H1 (cell line): ENCODE measurements around the gene MBP. TPM values are rescaled to one million over a fixed set of nuclear protein-coding genes. Genes with fewer than 3 reads are reported as not detected.

ENCODE experiments used
- CTCF ChIA-PET: fragments of 300-600 bp; sonication (Branson Sonifier 250); formaldehyde crosslinking; loops from one replicate; lab custom pipeline; 2021; ENCODE audit not compliant: partially characterized antibody; lab: Charles Lee
- POLR2A ChIA-PET: fragments of 300-600 bp; sonication (Branson Sonifier 250); formaldehyde crosslinking; loops from one replicate; lab custom pipeline; 2021; ENCODE audit warnings: inconsistent platforms; ENCODE audit not compliant: partially characterized antibody; lab: Charles Lee
- DNase-seq, 2 experiments: peaks; one replicate each; pipeline versions ENCODE4 v3.0.0 to v3.0.0-alpha.2; 2010 to 2022; ENCODE audit warnings: low spot score in 2 of 2, low read depth in 1 of 2, mixed read lengths in 1 of 2
- FAIRE-seq: peaks from 2 replicates; lab custom pipeline; 2011; peaks lifted over from hg19 to GRCh38; lab: Jason Lieb, UNC
- H2AFZ ChIP-seq: 2 replicates; pipeline ENCODE4 v1.8.1; 2012; ENCODE audit warnings: low read length, inconsistent platforms
- H2AK5ac ChIP-seq: 2 replicates; pipeline ENCODE4 v1.6.1; 2013; ENCODE audit warnings: low read depth, low read length
- H2BK120ac ChIP-seq: replicated peaks from 2 replicates; pipeline ENCODE3; 2013; ENCODE audit warnings: low read depth, low read length, inconsistent platforms
- H2BK12ac ChIP-seq: 2 replicates; pipeline ENCODE4 v1.6.1; 2013; ENCODE audit warnings: low read depth, low read length
- H2BK15ac ChIP-seq: 2 replicates; pipeline ENCODE4 v1.6.1; 2013; ENCODE audit warnings: low read length
- H2BK20ac ChIP-seq: 2 replicates; pipeline ENCODE4 v1.6.1; 2013; ENCODE audit warnings: low read length
- H2BK5ac ChIP-seq: 2 replicates; pipeline ENCODE4 v1.6.1; 2013; ENCODE audit warnings: low read depth, low read length
- H3K14ac ChIP-seq: 2 replicates; pipeline ENCODE4 v1.6.1; 2013; ENCODE audit warnings: inconsistent platforms; ENCODE audit not compliant: insufficient read length
- H3K18ac ChIP-seq: 2 replicates; pipeline ENCODE4 v1.6.1; 2013; ENCODE audit warnings: low read length; ENCODE audit errors: extremely low read depth
- H3K23ac ChIP-seq: 2 replicates; pipeline ENCODE4 v1.6.1; 2013; ENCODE audit warnings: inconsistent platforms; ENCODE audit not compliant: insufficient read length
- H3K23me2 ChIP-seq: 2 replicates; pipeline ENCODE4 v1.6.1; 2013; ENCODE audit warnings: low read depth, low read length
- H3K27ac ChIP-seq: 2 replicates; pipeline ENCODE4 v1.6.1; 2011; ENCODE audit warnings: low read depth, low read length, inconsistent platforms
- H3K27me3 ChIP-seq, 4 experiments: replicated peaks in 1 of 4; 1 replicate in 1 of 4; 2 replicates in 3 of 4; pipeline versions ENCODE4 v1.6.1 to v1.8.1; 2011 to 2013; ENCODE audit warnings: low read length in 3 of 4, mild to moderate bottlenecking in 3 of 4, inconsistent platforms in 2 of 4, mixed read lengths in 2 of 4, moderate library complexity in 1 of 4; ENCODE audit not compliant: control insufficient read depth in 3 of 4, insufficient read depth in 3 of 4; ENCODE audit errors: extremely low read depth in 1 of 4
- H3K36me3 ChIP-seq, 4 experiments: 2 replicates each; pipeline versions ENCODE4 v1.6.1 to v1.8.1; 2011 to 2013; ENCODE audit warnings: mild to moderate bottlenecking in 4 of 4, low read length in 3 of 4, moderate library complexity in 2 of 4, control low read depth in 1 of 4, inconsistent platforms in 1 of 4; ENCODE audit not compliant: insufficient read depth in 4 of 4, control insufficient read depth in 2 of 4
- H3K4ac ChIP-seq: replicated peaks from 2 replicates; pipeline ENCODE3; 2013; ENCODE audit warnings: low read length, low read depth, mixed read lengths, inconsistent platforms; ENCODE audit not compliant: insufficient read length
- H3K4me1 ChIP-seq, 4 experiments: replicated peaks in 1 of 4; 1 replicate in 1 of 4; 2 replicates in 3 of 4; pipeline versions ENCODE4 v1.6.1 to v1.8.1; 2011 to 2013; ENCODE audit warnings: low read length in 3 of 4, inconsistent platforms in 2 of 4, mixed read lengths in 1 of 4; ENCODE audit not compliant: insufficient read depth in 4 of 4, control insufficient read depth in 3 of 4
- H3K4me2 ChIP-seq, 2 experiments: 2 replicates each; pipeline versions ENCODE4 v1.6.1 to v1.8.1; 2011 to 2013; ENCODE audit warnings: low read depth in 2 of 2, low read length in 2 of 2, control low read depth in 1 of 2, inconsistent platforms in 1 of 2, mild to moderate bottlenecking in 1 of 2; ENCODE audit not compliant: insufficient read depth in 1 of 2
- H3K4me3 ChIP-seq, 4 experiments: fragments of 200-600, 300-600 bp in 1 of 4; sonication (generic), shearing (Covaris generic), sonication (Bioruptor Twin) in 1 of 4; 2 replicates each; pipeline versions ENCODE4 v1.5.1 to v1.8.1; 2011 to 2016; ENCODE audit warnings: low read length in 4 of 4, low read depth in 3 of 4, control low read depth in 2 of 4, inconsistent platforms in 2 of 4, mild to moderate bottlenecking in 2 of 4, mixed read lengths in 1 of 4, moderate library complexity in 1 of 4; ENCODE audit not compliant: insufficient read depth in 2 of 4; ENCODE audit errors: extremely low read depth in 1 of 4
- H3K56ac ChIP-seq: replicated peaks from 2 replicates; pipeline ENCODE3; 2013; ENCODE audit warnings: low read depth, mild to moderate bottlenecking, mixed read lengths, low read length, inconsistent platforms; ENCODE audit not compliant: insufficient read length
- H3K79me1 ChIP-seq: 2 replicates; pipeline ENCODE4 v1.6.1; 2013; ENCODE audit warnings: low read depth, low read length, control low read depth
- H3K79me2 ChIP-seq, 2 experiments: 2 replicates each; pipeline versions ENCODE4 v1.6.1 to v1.8.1; 2012 to 2013; ENCODE audit warnings: low read length in 2 of 2, mild to moderate bottlenecking in 2 of 2, inconsistent platforms in 1 of 2; ENCODE audit not compliant: insufficient read depth in 2 of 2, control insufficient read depth in 1 of 2
- H3K9ac ChIP-seq, 4 experiments: replicated peaks in 1 of 4; 1 replicate in 1 of 4; 2 replicates in 3 of 4; pipeline versions ENCODE4 v1.6.1 to v1.8.1; 2011 to 2013; ENCODE audit warnings: low read depth in 3 of 4, low read length in 3 of 4, control low read depth in 2 of 4, mild to moderate bottlenecking in 2 of 4, moderate library complexity in 2 of 4, inconsistent platforms in 1 of 4; ENCODE audit errors: extremely low read depth in 1 of 4
- H3K9me3 ChIP-seq, 2 experiments: 2 replicates each; pipeline versions ENCODE4 v1.6.1 to v1.8.1; 2012 to 2013; ENCODE audit warnings: mild to moderate bottlenecking in 2 of 2, moderate library complexity in 2 of 2, control low read depth in 1 of 2, inconsistent platforms in 1 of 2, low read depth in 1 of 2, low read length in 1 of 2, mixed read lengths in 1 of 2; ENCODE audit not compliant: insufficient read depth in 2 of 2
- H4K20me1 ChIP-seq, 2 experiments: replicated peaks in 1 of 2; 2 replicates each; pipeline versions ENCODE3 to v1.8.1; 2011 to 2013; ENCODE audit warnings: inconsistent platforms in 2 of 2, low read length in 2 of 2, mild to moderate bottlenecking in 1 of 2; ENCODE audit not compliant: insufficient read depth in 2 of 2, control insufficient read depth in 1 of 2
- H4K5ac ChIP-seq: 2 replicates; pipeline ENCODE4 v1.6.1; 2013; ENCODE audit warnings: low read length, low read depth, mixed read lengths, inconsistent platforms; ENCODE audit not compliant: insufficient read length
- H4K8ac ChIP-seq: 2 replicates; pipeline ENCODE4 v1.8.0; 2013; ENCODE audit warnings: mild to moderate bottlenecking, moderate library complexity, low read length, inconsistent platforms; ENCODE audit not compliant: insufficient read depth; ENCODE audit errors: extremely low read depth
- H4K91ac ChIP-seq: replicated peaks from 2 replicates; pipeline ENCODE3; 2013; ENCODE audit warnings: low read length, mixed read lengths, inconsistent platforms; ENCODE audit not compliant: insufficient read length
- CBX8 ChIP-seq: fragments of 300-800, 300-1000 bp; sonication (generic); IDR thresholded peaks from 2 replicates; pipeline ENCODE4 v1.7.1; 2016; ENCODE audit warnings: low read depth, low read length, borderline replicate concordance
- CREB1 ChIP-seq: IDR thresholded peaks from 2 replicates; pipeline ENCODE4 v1.6.1; 2012; ENCODE audit warnings: inconsistent platforms
- GTF2F1 ChIP-seq: IDR thresholded peaks from 2 replicates; pipeline ENCODE4 v1.6.1; 2012; ENCODE audit warnings: low read depth, low read length, improper control_type of control experiment, borderline replicate concordance
- MAFK ChIP-seq: IDR thresholded peaks from 2 replicates; pipeline ENCODE4 v1.6.1; 2012; ENCODE audit warnings: low read depth, mild to moderate bottlenecking, improper control_type of control experiment, low read length
- POU5F1 ChIP-seq: IDR thresholded peaks from 2 replicates; pipeline ENCODE4 v1.6.1; 2011; ENCODE audit warnings: low read depth, mild to moderate bottlenecking, low read length, moderate library complexity
- RFX5 ChIP-seq: IDR thresholded peaks from 2 replicates; pipeline ENCODE4 v1.6.1; 2011; ENCODE audit warnings: low read depth, low read length, improper control_type of control experiment, borderline replicate concordance
- SIN3A ChIP-seq, 2 experiments: IDR thresholded peaks in 1 of 2; conservative IDR thresholded peaks in 1 of 2; 2 replicates each; pipeline ENCODE4 v1.6.1; 2011 to 2012; ENCODE audit warnings: low read length in 2 of 2, improper control_type of control experiment in 1 of 2, low read depth in 1 of 2, mild to moderate bottlenecking in 1 of 2
- TBP ChIP-seq: IDR thresholded peaks from 2 replicates; pipeline ENCODE4 v1.6.1; 2011; ENCODE audit warnings: low read depth, low read length, improper control_type of control experiment
- WGBS, 2 experiments: shearing (Covaris generic) in 1 of 2; methylation state at CpG; one replicate each; pipeline versions ENCODE4 v1.1.6 to v1.1.7; 2013 to 2015; ENCODE audit warnings: low lambda C conversion rate in 2 of 2, mixed read lengths in 2 of 2, inconsistent platforms in 1 of 2, low coverage in 1 of 2, missing lambda C conversion rate in 1 of 2; ENCODE audit not compliant: insufficient replicate concordance in 2 of 2, insufficient coverage in 1 of 2, insufficient read length in 1 of 2; ENCODE audit errors: extremely low coverage in 1 of 2, missing lambda C conversion rate in 1 of 2; 5-methylcytosine and 5-hydroxymethylcytosine counted together
- polyA plus RNA-seq, 7 experiments: library from polyadenylated mRNA; depleted of rRNA in 3 of 7; stranded (reverse) in 5 of 7; unstranded in 2 of 7; fragments of >200 nt in 5 of 7; fragments of 200-250 nt in 2 of 7; gene quantifications; 1 replicate in 5 of 7; 2 replicates in 1 of 7; 4 replicates in 1 of 7; pipeline versions ENCODE4 v1.2.1 to v1.2.3, GENCODE V29; 2011 to 2013; ENCODE audit warnings: missing spikeins in 2 of 7, mixed read lengths in 2 of 7
- total RNA-seq: library from RNA; stranded (reverse); fragmentation: NEBNext Ultra II Directional; extraction: Animal tissue kit (Norgen Biotek cat#: 25700); gene quantifications from 2 replicates; pipeline ENCODE4 v1.2.1, GENCODE V29; 2021
- TF ChIP-seq, protein P1 (sequence below): IDR thresholded peaks from 2 replicates; pipeline ENCODE4 v1.6.1; 2012; ENCODE audit warnings: inconsistent platforms

Gene MBP
- total and polyA plus RNA-seq, 2 of the 8 experiments (the other 6 are each of a cell fraction or from before 2014, with no cell fraction given): 7.7 to 19.2 TPM

DNA sequence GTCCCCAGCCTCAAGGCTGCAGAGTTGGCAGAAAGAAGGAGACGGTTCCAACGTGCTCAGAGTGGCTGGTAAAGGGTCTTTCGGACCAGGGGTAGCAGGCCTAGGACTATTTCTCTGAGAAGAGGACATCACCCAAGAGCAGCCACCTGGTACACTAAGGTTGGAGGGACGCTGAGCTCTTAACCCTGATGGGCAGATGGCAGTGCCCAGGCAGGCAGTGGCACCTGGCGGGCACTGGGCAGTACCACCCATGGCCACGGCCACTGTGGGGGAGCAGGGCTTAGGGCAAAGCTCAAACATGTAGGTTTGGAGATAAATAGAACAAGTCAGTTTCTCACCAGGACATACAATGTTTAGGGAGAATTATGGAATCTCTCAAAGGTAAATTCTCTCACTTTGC is 53.5 kb downstream of the MBP start:
- H2BK20ac ChIP-seq: no peak overlapping the region
- no peak for TF ChIP-seq POU5F1
- no peak for TF ChIP-seq GTF2F1
- no peak for TF ChIP-seq CBX8
- TF ChIP-seq SIN3A (conservative IDR thresholded peaks at IDR 0.05 in 1 of 2, IDR thresholded peaks at IDR 0.05 in 1 of 2; ENCODE audit: low read depth in 1 of 2, low read length in 2 of 2): no peak
- no peak for TF ChIP-seq RFX5
- TF ChIP-seq CREB1: no peak
- TF ChIP-seq MAFK: no peak
- no peak for TF ChIP-seq TBP
- TF ChIP-seq, protein P1, sequence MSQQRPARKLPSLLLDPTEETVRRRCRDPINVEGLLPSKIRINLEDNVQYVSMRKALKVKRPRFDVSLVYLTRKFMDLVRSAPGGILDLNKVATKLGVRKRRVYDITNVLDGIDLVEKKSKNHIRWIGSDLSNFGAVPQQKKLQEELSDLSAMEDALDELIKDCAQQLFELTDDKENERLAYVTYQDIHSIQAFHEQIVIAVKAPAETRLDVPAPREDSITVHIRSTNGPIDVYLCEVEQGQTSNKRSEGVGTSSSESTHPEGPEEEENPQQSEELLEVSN: no peak
- no peak overlapping the region for H3K56ac ChIP-seq
- POLR2A ChIA-PET: no interaction called here
- H2BK12ac ChIP-seq: no peak overlapping the region
- no peak overlapping the region for H3K23ac ChIP-seq
- CTCF ChIA-PET: interaction anchor here (0.9 to 1.1 kb wide), 3 partner anchors 8 to 36 kb away, joined by 3 read pairs; no protein-coding TSS in a partner anchor
- no peak overlapping the region for H2BK15ac ChIP-seq
- no peaks in the 10 kb centered on the region for H4K20me1 ChIP-seq
- H3K79me2 ChIP-seq: no peaks in the 10 kb centered on the region
- no peak overlapping the region for H2AFZ ChIP-seq
- no peak overlapping the region for H3K4me3 ChIP-seq
- H3K14ac ChIP-seq: no peak overlapping the region
- H3K9ac ChIP-seq: no peak overlapping the region
- WGBS, 2 experiments: 95% methylated on average over 6 of the region's 6 CpGs; no CpG with 5 or more reads in 1 of the 2 experiments
- H3K36me3 ChIP-seq: no peaks in the 10 kb centered on the region
- H4K5ac ChIP-seq: no peak overlapping the region
- H3K27ac ChIP-seq: no peak overlapping the region
- 0 out of 2 replicates have a peak, but pooled peaks cover 2% of the 10 kb centered on the region for H3K23me2 ChIP-seq
- H3K4me1 ChIP-seq: peaks cover 0 to 8% (median 0%) of the 10 kb centered on the region in 4 experiments; a peak in 1 of 7 replicates
- no peak overlapping the region for H4K91ac ChIP-seq
- FAIRE-seq (no peak), DNase-seq (no peak)
- no peaks in the 10 kb centered on the region; the same call in 1 of the 2 replicates for H3K79me1 ChIP-seq
- H3K9me3 ChIP-seq: no peaks in the 10 kb centered on the region
- H2BK5ac ChIP-seq: no peak overlapping the region
- H3K4ac ChIP-seq: no peak overlapping the region
- no peak overlapping the region for H2AK5ac ChIP-seq
- H3K18ac ChIP-seq: no peak overlapping the region
- H4K8ac ChIP-seq: no peak overlapping the region
- H3K4me2 ChIP-seq: no peak overlapping the region
- H2BK120ac ChIP-seq: no peak overlapping the region
- no peaks in the 10 kb centered on the region for H3K27me3 ChIP-seq
